Thymus (tissue), 11 donors: ENCODE results near the gene SLC38A8. TPM values are rescaled to one million over a fixed set of nuclear protein-coding genes. Genes with fewer than 3 reads are reported as not detected.

ENCODE experiments used
- DNase-seq, 9 donors: peaks; one replicate each; pipeline ENCODE4 v3.0.0-alpha.2; 2013; ENCODE audit warnings: low spot score in 9 of 9, low read depth in 6 of 9, missing footprints in 1 of 9
- H3K27ac ChIP-seq, 2 donors: one replicate each; pipeline ENCODE4 v1.5.1; 2013; ENCODE audit warnings: control low read depth in 1 of 2, low read depth in 1 of 2, low read length in 1 of 2, mild to moderate bottlenecking in 1 of 2, moderate library complexity in 1 of 2
- H3K27me3 ChIP-seq, 2 donors: one replicate each; pipeline ENCODE4 v1.5.1; 2013; ENCODE audit warnings: low read length in 1 of 2; ENCODE audit not compliant: control insufficient read depth in 2 of 2, insufficient read depth in 1 of 2
- H3K36me3 ChIP-seq, 2 donors: one replicate each; pipeline ENCODE4 v1.5.1; 2013; ENCODE audit warnings: low read length in 1 of 2, mild to moderate bottlenecking in 1 of 2, moderate library complexity in 1 of 2; ENCODE audit not compliant: control insufficient read depth in 2 of 2, insufficient read depth in 2 of 2
- H3K4me1 ChIP-seq, 2 donors: one replicate each; pipeline ENCODE4 v1.5.1; 2013; ENCODE audit warnings: low read length in 2 of 2; ENCODE audit not compliant: control insufficient read depth in 2 of 2, insufficient read depth in 2 of 2
- H3K4me3 ChIP-seq, 2 donors: one replicate each; pipeline ENCODE4 v1.5.1; 2013; ENCODE audit warnings: low read length in 2 of 2, control low read depth in 1 of 2, mild to moderate bottlenecking in 1 of 2
- H3K9me3 ChIP-seq, 2 donors: one replicate each; pipeline ENCODE4 v1.5.1; 2013; ENCODE audit warnings: low read length in 1 of 2, mild to moderate bottlenecking in 1 of 2; ENCODE audit not compliant: control insufficient read depth in 2 of 2, insufficient read depth in 1 of 2
- WGBS: extraction: QIAGEN DNeasy Blood & Tissue Kit; methylation state at CpG from one replicate; pipeline ENCODE4 v1.1.7; 2013; 5-methylcytosine and 5-hydroxymethylcytosine counted together
- polyA plus RNA-seq: library from polyadenylated mRNA; stranded (reverse); fragments of 200-250 nt; gene quantifications from one replicate; pipeline ENCODE4 v1.2.3, GENCODE V29; 2013
- total RNA-seq: library from RNA; stranded (reverse); fragments of 120-200 nt; gene quantifications from one replicate; pipeline ENCODE4 v1.2.4, GENCODE V29; 2013
- donor health status: healthy.

Gene SLC38A8
- total and polyA plus RNA-seq, 2 donors, result 0.57 to 0.66 TPM

DNA sequence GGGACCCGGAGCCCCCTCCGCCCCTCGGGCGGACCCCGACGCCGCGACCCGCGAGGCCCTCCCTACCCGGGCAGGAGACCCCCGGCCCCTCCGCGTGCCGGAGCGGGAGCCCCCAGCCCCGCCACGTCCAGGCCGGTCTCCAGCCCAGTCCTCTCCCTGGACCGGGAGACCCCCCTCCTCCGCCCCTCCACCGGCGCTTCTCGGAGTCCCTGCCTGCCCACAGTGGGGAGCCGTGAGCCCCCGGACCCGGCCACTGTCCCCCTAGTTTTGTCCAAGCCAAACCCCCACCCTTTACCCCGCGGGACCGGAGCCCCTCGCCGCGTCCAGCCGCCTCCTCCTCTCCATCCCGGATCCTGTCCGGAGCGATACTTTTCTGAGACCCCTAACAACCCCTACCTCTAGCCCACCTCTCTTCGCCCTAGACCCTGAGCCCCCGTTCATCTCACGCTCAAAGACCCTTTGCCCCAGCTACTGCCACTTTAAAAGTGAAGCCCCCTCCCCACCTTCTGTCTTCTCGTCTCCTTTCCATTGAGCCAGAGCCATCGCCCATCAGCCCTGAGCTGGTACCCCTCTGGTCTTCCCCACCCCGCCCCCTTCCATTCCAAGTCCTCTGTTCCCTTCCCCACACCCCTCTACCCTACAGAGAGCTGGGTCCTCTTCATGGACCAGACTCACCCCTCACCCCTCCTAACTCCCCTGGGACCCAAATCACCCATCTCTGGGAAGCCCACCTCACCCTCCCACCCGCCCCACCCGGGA lies 73.5 kb downstream of the SLC38A8 start:
- no peaks in the 10 kb centered on the region for H3K36me3 ChIP-seq
- no peak overlapping the region for H3K4me3 ChIP-seq
- DNase-seq, result no peak
- peaks cover 0 to 1% of the 10 kb centered on the region in 2 donors for H3K9me3 ChIP-seq
- H3K27me3 ChIP-seq, result peaks cover 33 to 54% of the 10 kb centered on the region in 2 donors
- H3K27ac ChIP-seq, result no peak overlapping the region
- WGBS, result 14% methylated on average over 45 of the region's 45 CpGs
- no peaks in the 10 kb centered on the region for H3K4me1 ChIP-seq

- Histone ChIP-seq H3K36me3 (no peaks in the 10 kb centered on the region), H3K4me1 (no peaks in the 10 kb centered on the region), H3K27ac (no peak overlapping the region), H3K4me3 (peak overlapping the region in 1 of 2 donors; percentile 33), H3K27me3 (peaks cover 33 to 54% of the 10 kb centered on the region in 2 donors), H3K9me3 (peaks cover 0 to 1% of the 10 kb centered on the region in 2 donors)
- no peak for DNase-seq
- 3% methylated on average over 86 of the region's 87 CpGs for WGBS
Observed at GRCh38 chr16:83968306-83968851, 74.2 kb downstream of the SLC38A8 start.

- Histone ChIP-seq H3K27me3 (peaks cover 33 to 54% of the 10 kb centered on the region in 2 donors), H3K27ac (no peak within 1 kb of the TSS), H3K4me3 (peak within 1 kb of the TSS in 1 of 2 donors; percentile 33), H3K9me3 (peaks cover 0 to 1% of the 10 kb centered on the region in 2 donors), H3K36me3 (no peaks in the 10 kb centered on the region), H3K4me1 (no peaks in the 10 kb centered on the region)
- no peak for DNase-seq
- 17% methylated on average over 35 of the region's 35 CpGs for WGBS
Observed at GRCh38 chr16:83967838-83968305, 74.7 kb downstream of the SLC38A8 start, which contains the start of gene NECAB2. Gene NECAB2 (plus strand): TSS chr16:83968244. CDS start chr16:83968649, 405 bp downstream.

- no peak overlapping the region for H3K27ac ChIP-seq
- 95% methylated on average over 2 of the region's 2 CpGs for WGBS
- no peak overlapping the region for H3K4me3 ChIP-seq
- peaks cover 0 to 1% of the 10 kb centered on the region in 2 donors for H3K9me3 ChIP-seq
- DNase-seq, result no peak
- no peaks in the 10 kb centered on the region for H3K36me3 ChIP-seq
- H3K27me3 ChIP-seq, result peaks cover 33 to 50% of the 10 kb centered on the region in 2 donors
- no peaks in the 10 kb centered on the region for H3K4me1 ChIP-seq
Observed at GRCh38 chr16:83967091-83967490, 75.5 kb downstream of the SLC38A8 start.

DNA sequence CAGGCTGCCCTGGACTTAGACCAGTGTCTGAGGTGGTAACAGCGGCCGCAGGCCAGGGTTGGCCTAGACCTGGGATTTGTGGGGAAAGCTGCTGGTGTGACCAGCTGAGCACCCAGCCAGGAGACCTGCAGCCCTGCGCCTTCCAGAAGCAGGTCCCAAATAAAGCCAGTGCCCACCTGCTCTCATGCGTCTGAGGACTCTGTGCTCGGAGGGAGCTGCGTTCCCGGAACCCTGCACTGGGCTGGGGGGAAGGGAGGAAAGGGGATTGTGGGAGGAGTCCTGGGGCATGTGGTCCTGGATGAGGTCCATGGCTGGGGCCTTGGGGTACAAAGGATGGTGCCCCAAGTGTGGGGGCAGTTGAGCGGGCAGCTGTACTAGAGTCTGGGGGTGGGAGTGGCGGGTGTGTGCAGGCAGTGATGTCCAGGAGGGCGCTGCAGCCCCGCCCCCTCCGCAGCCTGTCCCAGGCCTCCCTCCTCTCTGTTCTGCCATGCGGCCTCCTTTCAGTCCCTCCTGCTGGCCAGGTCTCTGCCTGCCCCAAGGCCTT lies 76.4 kb downstream of the SLC38A8 start:
- Histone ChIP-seq H3K9me3 (peaks cover 0 to 1% of the 10 kb centered on the region in 2 donors), H3K4me3 (no peak overlapping the region), H3K27ac (no peak overlapping the region), H3K36me3 (no peaks in the 10 kb centered on the region), H3K27me3 (peaks cover 33 to 41% of the 10 kb centered on the region in 2 donors), H3K4me1 (no peaks in the 10 kb centered on the region)
- WGBS, result 95% methylated on average over 13 of the region's 13 CpGs
- no peak for DNase-seq

- Histone ChIP-seq H3K4me1 (no peaks in the 10 kb centered on the region), H3K36me3 (no peaks in the 10 kb centered on the region), H3K9me3 (peaks cover 0 to 1% of the 10 kb centered on the region in 2 donors), H3K27ac (no peak overlapping the region), H3K4me3 (no peak overlapping the region), H3K27me3 (peaks cover 30 to 36% of the 10 kb centered on the region in 2 donors)
- no peak for DNase-seq
- WGBS, result 97% methylated on average over 36 of the region's 36 CpGs
Observed at GRCh38 chr16:83965444-83966152, 77.0 kb downstream of the SLC38A8 start.

DNA sequence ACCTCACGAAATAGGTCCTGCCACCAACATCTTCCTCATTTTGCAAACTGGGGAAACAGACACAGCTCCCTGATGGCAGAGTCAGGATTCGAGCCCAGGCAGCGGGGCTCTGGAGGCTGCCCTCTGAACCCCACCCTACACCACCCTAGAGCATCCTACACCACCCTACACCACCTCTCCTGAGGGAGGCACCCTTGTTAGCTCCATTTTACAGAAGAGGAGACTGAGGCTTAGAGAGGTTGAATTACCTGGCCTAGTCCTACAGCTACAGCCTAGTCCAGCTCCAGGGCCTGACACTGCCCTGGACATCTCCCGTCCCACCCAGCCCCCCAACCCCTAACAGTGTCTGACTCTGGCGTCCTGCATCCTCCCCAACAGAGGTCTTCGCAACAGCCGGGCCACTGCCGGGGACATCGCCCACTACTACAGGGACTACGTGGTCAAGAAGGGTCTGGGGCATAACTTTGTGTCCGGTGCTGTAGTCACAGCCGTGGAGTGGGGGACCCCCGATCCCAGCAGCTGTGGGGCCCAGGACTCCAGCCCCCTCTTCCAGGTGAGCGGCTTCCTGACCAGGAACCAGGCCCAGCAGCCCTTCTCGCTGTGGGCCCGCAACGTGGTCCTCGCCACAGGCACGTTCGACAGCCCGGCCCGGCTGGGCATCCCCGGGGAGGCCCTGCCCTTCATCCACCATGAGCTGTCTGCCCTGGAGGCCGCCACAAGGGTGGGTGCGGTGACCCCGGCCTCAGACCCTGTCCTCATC lies 77.7 kb downstream of the SLC38A8 start:
- Histone ChIP-seq H3K27ac (no peak overlapping the region), H3K27me3 (peaks cover 23 to 28% of the 10 kb centered on the region in 2 donors), H3K9me3 (peaks cover 0 to 1% of the 10 kb centered on the region in 2 donors), H3K4me1 (no peaks in the 10 kb centered on the region), H3K4me3 (no peak overlapping the region), H3K36me3 (no peaks in the 10 kb centered on the region)
- no peak for DNase-seq
- 97% methylated on average over 26 of the region's 26 CpGs for WGBS

GRCh38 chr16:83963277-83964119 lies 79.1 kb downstream of the SLC38A8 start:
- peaks cover 10 to 17% of the 10 kb centered on the region in 2 donors for H3K27me3 ChIP-seq
- H3K4me1 ChIP-seq, result no peaks in the 10 kb centered on the region
- no peaks in the 10 kb centered on the region for H3K36me3 ChIP-seq
- peaks cover 0 to 1% of the 10 kb centered on the region in 2 donors for H3K9me3 ChIP-seq
- H3K4me3 ChIP-seq, result no peak overlapping the region
- H3K27ac ChIP-seq, result no peak overlapping the region
- WGBS, result 96% methylated on average over 22 of the region's 22 CpGs
- DNase-seq, result no peak
